ENCODE results near the gene PCBP3.
"Not testable (repeated sequence)": the region's sequence is repeated elsewhere in the genome, so short reads cannot be mapped to it uniquely, and the experiment has no call there.

The PCBP3 gene

DNA sequence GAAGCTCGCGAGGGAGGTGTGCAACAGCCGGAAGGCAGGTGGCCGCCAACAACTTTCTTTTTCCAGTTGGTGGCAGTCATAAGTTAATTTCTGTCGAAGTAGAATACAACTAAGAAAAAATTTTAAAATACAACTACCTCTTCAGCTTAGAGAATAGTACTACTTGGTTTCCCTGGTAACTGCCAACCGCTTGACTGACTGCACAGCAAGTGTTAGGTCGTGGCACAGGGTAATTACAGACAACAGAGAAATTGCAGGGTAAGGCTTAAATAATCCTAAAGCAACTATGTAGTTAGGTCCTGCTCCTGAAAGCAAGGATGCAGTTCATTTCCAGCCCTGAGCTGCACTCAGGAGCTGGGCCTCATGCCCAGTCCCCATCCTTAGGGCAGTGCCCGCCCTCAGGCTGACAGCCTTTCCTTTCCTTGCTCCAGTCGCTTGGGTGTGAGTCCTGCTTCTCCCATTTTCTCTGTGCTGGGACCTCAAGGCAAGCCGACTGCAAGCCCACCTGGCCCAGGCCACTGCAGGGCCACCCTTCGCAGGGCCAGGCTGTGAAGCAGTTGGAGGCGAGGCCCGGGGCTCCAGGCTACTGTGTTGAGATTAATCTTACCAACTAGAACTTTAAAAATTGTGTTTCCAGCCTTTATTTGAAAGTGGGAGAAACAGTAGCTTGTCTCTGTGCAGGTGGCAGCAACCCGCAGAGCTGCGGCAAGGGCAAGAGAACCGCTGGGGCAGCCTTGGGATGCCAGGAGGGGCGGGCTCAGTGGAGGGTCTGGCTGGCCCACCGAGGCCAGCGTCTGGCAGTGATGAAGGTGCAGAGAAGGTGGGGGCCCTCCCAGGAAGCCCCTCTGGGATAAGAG, 148.3 kb downstream of the PCBP3 start:
- DNase-seq, result no peak

- DNase-seq, result no peak
These were observed 149.3 kb downstream of the PCBP3 start for GRCh38 chr21:45792682-45793383.

GRCh38 chr21:45794027-45794426, 150.5 kb downstream of the PCBP3 start:
- no peak for DNase-seq

DNA sequence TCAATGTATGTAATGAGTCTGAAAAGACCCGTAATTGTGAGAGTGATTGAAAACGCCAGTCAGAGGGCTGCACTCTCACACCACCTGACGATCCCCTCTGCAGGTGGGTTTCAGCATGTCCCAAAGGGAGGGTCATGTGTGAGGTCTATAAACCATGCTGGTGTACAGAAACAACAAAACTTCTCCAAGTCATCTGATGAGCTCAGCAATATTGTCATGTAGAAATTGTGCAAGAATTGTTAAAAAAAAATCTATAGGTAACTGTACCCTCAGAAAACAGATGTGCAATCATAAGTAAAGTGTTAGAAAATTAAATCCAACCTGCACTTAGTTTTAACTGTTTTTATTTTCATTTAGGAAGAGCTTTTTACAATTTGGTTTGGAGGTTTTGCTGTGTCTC, 152.5 kb downstream of the PCBP3 start:
- no peak for DNase-seq

DNA sequence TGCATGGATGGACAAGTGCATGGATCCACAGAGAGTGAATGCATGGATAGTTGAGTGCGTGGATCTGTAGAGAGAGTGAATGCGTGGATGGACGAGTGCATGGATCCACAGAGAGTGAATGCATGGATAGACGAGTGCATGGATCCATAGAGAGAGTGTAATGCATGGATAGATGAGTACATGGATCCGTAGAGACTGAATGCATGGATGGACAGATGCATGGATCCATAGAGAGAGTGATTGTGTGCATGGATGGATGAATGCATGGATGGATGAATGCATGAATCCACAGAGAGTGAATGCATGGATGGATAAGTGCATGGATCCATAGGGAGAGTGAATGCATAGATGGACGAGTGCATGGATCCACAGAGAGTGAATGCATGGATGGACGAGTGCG, 153.8 kb downstream of the PCBP3 start:
- no peak for DNase-seq

DNA sequence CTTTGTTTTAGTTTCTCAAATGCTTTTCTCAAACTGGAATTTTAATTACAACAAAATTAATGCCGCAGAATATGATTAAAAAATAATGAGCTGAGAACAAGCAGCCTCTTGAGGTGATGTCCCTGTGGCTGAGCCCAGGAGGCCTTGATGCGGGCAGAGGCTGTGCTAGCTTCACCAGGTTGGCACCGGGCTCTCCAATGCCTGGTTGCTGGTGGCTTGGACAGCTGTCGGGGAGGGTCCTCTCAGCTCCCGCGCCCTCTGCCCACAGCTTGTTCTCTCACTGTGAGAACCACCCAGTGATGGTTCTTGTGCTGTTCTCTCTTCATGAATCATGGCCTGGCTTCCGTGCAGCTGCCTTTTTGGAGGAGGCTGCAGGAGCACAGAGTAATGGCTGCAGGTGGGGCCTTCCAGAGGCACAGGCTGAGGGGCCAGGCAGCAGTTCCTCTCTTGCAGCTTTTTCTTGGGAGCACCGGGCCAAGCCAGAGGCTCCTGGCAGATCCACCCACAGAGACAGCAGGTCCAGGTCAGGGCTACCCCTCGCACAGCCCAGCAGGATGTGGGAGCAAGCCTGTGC, 156.3 kb downstream of the PCBP3 start:
- no peak for DNase-seq

- DNase-seq, result no peak
These were observed 157.0 kb downstream of the PCBP3 start for GRCh38 chr21:45800339-45801080.

DNA sequence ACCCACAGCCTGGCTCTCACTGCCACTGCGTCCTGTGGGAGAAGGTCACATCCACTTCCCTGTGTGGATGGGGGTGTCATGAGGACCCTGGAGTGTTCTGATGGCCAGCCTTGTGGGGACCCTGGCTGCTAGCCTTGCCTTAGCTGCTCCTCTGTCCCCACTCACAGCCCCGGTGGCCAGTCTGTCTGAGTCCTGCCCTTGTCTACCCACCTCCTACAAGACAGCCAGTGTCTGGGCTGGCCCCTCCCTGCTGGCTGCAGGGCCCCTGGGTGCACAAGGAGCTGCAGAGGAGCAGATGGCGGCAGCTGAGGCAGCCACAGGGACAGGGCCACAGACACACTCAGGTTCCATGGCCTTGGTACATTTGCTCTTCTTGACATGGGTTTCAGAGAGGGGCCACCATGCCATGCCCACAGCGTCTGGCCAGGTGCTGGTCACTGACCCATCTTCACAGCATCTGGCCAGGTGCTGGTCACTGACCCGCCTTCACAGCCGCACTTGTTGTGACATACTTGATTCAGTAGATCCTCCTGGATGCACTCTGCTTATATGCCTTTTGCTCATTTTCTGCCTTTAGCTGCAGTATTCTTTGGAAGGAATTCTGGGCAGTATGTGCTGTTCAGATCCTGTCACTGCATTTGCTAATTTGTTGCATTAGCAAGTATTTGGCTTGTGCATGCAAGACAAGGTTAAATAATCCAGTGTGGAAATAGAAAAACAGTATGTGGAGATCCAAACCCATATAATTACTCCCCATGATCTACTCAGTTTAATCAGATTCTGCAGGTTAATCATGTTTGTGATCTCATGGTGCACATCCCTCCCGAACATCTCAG, 157.8 kb downstream of the PCBP3 start:
- no peak for DNase-seq

DNA sequence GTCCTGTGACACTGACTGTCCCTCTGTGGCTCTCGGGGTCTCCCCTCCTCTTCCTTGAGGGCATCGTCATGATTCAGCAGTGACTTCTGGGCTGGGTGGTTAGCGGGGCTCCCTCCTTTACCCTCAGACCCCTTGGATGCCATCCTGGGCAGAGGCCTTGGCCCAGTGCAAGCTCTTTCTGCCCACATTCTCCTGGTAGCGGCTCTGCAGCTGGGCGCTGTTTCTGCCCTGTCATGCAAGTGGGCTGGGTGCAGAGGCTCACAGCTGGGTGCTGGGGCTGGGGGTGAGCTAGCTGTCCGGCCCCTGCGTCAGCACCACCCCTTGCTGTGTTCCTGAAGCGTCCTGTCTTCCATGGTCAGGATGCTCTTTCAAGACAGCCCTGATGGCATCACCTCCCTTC, 158.5 kb downstream of the PCBP3 start:
- DNase-seq, result no peak

DNA sequence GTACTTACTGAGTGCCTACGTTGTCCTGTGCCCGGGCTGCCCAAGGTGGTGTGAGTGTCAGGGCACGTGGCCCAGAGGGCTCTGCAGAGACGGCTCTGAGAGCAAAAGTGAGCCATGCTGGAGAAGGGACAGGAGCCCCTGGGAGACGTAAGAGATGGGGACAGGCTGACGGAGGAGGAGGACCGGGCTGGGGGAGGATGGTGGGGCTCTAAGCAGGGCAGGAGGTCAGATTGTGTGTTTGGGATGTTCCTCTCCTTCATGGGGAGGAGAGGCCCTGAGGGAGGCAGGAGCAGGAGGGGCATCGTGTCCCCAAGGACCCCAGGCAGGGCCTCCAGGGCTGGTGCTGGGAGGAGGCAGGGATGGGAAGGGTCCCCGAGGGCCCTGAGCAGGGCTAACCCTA, 158.9 kb downstream of the PCBP3 start:
- no peak for DNase-seq

DNA sequence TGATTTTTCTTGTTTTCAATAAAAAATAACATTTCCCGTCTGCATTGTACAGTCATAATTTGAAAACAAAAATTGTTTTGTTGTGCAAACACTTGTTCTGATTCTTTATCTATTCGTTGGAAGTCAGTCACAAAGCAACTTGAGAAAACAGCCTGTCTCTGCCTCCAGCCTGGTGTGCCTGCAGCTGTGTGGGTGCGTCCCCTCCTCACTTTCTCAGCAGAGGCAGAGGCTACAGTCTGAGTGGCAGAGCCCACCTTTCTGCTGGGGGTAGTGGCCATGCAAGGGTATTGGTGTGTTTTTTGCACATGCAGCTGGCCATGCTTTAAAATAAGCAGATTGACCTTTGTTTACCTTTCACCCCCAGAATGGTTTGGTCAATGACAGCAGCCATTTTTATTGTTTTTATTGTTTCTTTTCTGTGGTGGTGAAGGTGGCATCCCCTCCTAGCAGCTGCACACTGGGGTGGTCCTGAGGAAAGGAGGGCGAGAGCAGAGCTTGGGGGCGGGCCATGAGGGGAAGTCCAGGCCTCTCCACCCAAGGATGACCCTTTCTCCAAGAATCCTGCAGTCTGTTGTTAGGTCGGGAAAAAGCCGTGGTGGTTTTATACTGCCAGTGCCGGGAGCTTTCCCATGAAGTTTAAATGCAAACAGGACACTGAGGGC, 159.6 kb downstream of the PCBP3 start:
- no peak for DNase-seq

DNA sequence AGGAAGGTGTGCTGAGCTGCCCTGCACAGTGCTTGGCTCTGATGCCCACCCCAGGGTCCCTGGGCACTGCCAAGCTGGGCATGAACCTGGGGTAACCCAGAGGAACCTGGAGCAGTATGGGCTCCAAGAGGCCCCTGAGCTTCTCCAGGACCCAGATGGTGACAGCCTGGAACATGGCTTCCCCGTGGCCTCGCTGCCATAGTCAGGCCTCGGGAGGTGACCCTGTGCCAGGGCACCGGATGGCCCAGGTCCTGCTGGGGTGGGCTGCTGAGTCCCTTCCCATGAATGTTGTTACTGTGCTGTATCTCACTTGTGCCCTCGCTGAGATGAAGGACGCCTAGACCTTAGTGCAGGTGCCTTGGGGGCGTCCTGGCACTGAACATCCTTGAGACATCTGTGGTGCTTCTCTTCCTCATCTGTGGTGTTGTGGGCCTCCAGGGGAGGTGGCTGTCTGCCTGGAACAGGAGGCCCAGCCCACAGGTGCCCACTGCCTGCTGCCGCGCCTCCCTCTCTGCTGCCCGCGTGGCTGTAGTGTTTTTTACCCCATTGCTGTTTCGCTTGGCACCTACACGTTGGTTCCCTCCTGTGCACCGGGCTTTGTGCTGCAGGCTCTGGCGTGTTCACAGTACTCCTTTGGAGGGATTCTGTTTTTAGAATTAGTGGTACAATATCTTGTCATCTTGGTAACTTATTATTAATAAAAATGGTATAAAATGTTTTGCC, 160.3 kb downstream of the PCBP3 start:
- no peak for DNase-seq

DNA sequence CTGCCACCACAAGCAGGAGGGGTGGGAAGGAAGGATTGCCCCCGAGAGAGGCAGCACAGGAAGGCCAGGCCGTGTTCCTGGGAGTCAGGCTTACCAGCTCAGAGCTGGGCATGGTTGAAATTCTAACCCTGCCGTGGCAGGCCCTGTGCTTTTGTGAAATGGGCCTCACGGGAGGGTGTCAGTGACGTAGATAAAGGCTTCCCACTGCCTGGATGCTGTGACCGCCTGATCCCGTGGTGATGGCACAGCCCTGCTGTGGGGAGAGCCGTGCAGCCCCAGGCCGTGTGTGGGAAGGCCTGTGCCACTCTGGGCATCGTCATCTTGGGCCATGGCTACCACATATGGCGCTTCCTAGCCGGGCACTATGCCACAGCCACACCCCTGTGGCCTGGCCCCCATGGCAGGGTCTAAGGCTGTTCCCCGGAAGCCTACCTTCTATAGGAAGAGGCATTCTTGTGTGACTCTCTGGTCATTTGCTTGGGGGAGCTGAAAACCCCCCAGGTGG, 161.3 kb downstream of the PCBP3 start:
- DNase-seq, result no peak

- DNase-seq, result no peak
These were observed 161.8 kb downstream of the PCBP3 start for GRCh38 chr21:45805321-45805720.

- no peak for DNase-seq
These were observed 162.5 kb downstream of the PCBP3 start for GRCh38 chr21:45806042-45806441.

DNA sequence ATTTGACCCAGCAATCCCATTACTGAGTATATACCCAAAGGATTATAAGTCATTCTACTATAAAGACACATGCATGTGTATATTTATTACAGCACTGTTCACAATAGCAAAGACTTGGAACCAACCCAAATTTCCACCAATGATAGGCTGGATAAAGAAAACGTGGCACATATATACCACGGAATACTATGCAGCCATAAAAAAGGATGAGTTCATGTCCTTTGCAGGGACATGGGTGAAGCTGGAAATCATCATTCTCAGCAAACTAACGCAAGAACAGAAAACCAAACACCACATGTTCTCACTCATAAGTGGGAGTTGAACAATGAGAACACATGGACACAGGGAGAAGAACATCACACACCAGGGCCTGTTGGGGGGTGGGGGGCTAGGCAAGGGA, 165.1 kb downstream of the PCBP3 start:
- DNase-seq, result not testable (repeated sequence)

GRCh38 chr21:45809421-45809820, 165.9 kb downstream of the PCBP3 start:
- no peak for DNase-seq

DNA sequence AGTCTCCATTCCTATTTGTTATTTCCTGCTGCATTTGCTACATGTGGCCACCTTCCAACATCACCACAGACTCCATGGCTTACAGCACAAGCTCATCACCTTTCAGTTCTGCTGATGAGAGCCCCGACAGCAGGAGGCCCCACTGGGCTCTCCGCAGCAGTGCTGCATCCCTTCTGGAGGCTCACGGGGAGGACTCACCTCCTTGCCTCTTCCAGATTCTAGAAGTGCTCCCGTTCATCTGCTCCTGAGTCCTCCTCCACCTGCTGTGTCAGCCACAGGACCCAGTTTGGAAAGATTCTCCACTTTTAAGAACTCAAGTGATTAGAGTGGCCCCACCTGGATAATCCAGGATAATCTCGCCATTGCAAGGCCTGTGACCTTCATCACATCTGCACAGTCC, 167.6 kb downstream of the PCBP3 start:
- DNase-seq, result no peak

DNA sequence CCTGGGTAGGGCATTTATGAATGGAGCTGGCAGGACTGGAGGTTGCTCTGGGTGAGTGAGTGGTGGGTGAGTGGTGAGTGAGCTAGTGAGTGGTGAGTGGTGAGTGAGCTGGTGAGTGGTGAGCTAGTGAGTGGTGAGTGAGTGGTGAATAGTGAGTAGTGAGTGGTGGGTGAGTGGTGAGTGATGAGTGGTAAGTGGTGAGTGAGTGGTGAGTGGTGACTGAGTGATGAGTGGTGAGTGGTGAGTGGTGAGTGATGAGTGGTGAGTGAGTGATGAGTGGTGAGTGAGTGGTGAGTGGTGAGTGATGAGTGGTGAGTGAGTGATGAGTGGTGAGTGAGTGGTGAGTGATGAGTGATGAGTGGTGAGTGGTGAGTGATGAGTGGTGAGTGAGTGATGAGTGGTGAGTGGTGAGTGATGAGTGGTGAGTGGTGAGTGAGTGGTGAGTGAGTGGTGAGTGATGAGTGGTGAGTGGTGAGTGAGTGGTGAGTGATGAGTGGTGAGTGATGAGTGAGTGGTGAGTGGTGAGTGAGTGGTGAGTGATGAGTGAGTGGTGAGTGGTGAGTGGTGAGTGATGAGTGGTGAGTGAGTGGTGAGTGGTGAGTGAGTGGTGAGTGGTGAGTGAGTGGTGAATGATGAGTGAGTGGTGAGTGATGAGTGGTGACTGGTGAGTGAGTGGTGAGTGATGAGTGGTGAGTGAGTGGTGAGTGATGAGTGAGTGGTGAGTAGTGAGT, 170.8 kb downstream of the PCBP3 start:
- DNase-seq, result not testable (repeated sequence)

- not testable (repeated sequence) for DNase-seq
These were observed 172.3 kb downstream of the PCBP3 start for GRCh38 chr21:45815781-45816180.
